Keratinocyte (primary cell): ENCODE data around the gene CTNNBL1. TPM values are rescaled to one million over a fixed set of nuclear protein-coding genes. Genes with fewer than 3 reads are reported as not detected.

ENCODE experiments used
- DNase-seq: peaks from one replicate; pipeline ENCODE4 v3.0.0-alpha.2; 2011; ENCODE audit warnings: low read depth, missing footprints, low spot score
- FAIRE-seq: peaks from 2 replicates; lab custom pipeline; 2011; peaks lifted over from hg19 to GRCh38; lab: Jason Lieb, UNC
- H2AFZ ChIP-seq: 2 replicates; pipeline ENCODE4 v1.6.0; 2012; ENCODE audit warnings: low read length, control low read depth, inconsistent platforms; ENCODE audit not compliant: control insufficient read depth
- H3K27ac ChIP-seq: 2 replicates; pipeline ENCODE4 v1.5.1; 2011; ENCODE audit warnings: low read length; ENCODE audit not compliant: control insufficient read depth, insufficient read depth
- H3K27me3 ChIP-seq: 3 replicates; pipeline ENCODE4 v1.6.0; 2011; ENCODE audit warnings: low read length; ENCODE audit not compliant: control insufficient read depth, insufficient read depth; ENCODE audit errors: extremely low read depth
- H3K36me3 ChIP-seq, 2 experiments: 2 replicates in 1 of 2; 3 replicates in 1 of 2; pipeline ENCODE4 v1.5.1; 2011; ENCODE audit warnings: low read length in 2 of 2, mild to moderate bottlenecking in 1 of 2; ENCODE audit not compliant: control insufficient read depth in 2 of 2, insufficient read depth in 2 of 2; ENCODE audit errors: extremely low read depth in 1 of 2
- H3K4me1 ChIP-seq: 3 replicates; pipeline ENCODE4 v1.5.1; 2011; ENCODE audit warnings: low read length; ENCODE audit not compliant: control insufficient read depth, insufficient read depth; ENCODE audit errors: extremely low read depth
- H3K4me2 ChIP-seq: 3 replicates; pipeline ENCODE4 v1.6.0; 2011; ENCODE audit warnings: low read depth, low read length; ENCODE audit not compliant: control insufficient read depth, insufficient read depth; ENCODE audit errors: extremely low read depth
- H3K4me3 ChIP-seq, 3 experiments: fragments of 200-600 bp in 1 of 3; sonication (generic) in 1 of 3; 2 replicates in 2 of 3; 3 replicates in 1 of 3; pipeline ENCODE4 v1.5.1; 2011 to 2016; ENCODE audit warnings: low read length in 3 of 3, mild to moderate bottlenecking in 3 of 3, control low read depth in 2 of 3, inconsistent platforms in 1 of 3, low read depth in 1 of 3, mixed read lengths in 1 of 3, mixed run types in 1 of 3, moderate library complexity in 1 of 3; ENCODE audit not compliant: control insufficient read depth in 2 of 3, insufficient read depth in 2 of 3; ENCODE audit errors: extremely low read depth in 1 of 3
- H3K79me2 ChIP-seq: 2 replicates; pipeline ENCODE4 v1.6.0; 2012; ENCODE audit warnings: low read length; ENCODE audit not compliant: control insufficient read depth, insufficient read depth
- H3K9ac ChIP-seq: 3 replicates; pipeline ENCODE4 v1.6.0; 2011; ENCODE audit warnings: low read length; ENCODE audit not compliant: control insufficient read depth, insufficient read depth; ENCODE audit errors: extremely low read depth
- H3K9me1 ChIP-seq: 3 replicates; pipeline ENCODE4 v1.6.0; 2011; ENCODE audit warnings: low read length; ENCODE audit not compliant: control insufficient read depth, insufficient read depth; ENCODE audit errors: extremely low read depth
- H3K9me3 ChIP-seq: 2 replicates; pipeline ENCODE4 v1.5.1; 2012; ENCODE audit warnings: low read depth, low read length; ENCODE audit not compliant: control insufficient read depth
- H4K20me1 ChIP-seq: 3 replicates; pipeline ENCODE4 v1.6.0; 2011; ENCODE audit warnings: low read length; ENCODE audit not compliant: control insufficient read depth, insufficient read depth; ENCODE audit errors: extremely low read depth
- EZH2 ChIP-seq: IDR thresholded peaks from one replicate; pipeline ENCODE4 v1.6.1; 2012; ENCODE audit warnings: inconsistent platforms, mild to moderate bottlenecking, low read length, moderate library complexity
- dilution Hi-C: fragments of 300-500 bp; cut with MboI; formaldehyde crosslinking; loops from one replicate; pipeline ENCODE4 v1.7.0; 2020; ENCODE audit warnings: low sequenced_read_pairs; ENCODE audit not compliant: extremely low pct_ligation_motif_present
- polyA plus RNA-seq, 5 experiments: library from polyadenylated mRNA; depleted of rRNA in 3 of 5; stranded (reverse) in 3 of 5; stranded (forward) in 1 of 5; unstranded in 1 of 5; fragments of >200 nt; gene quantifications; 1 replicate in 1 of 5; 2 replicates in 3 of 5; 3 replicates in 1 of 5; pipeline versions ENCODE4 v1.2.1 to v1.2.3, GENCODE V29; 2011 to 2012; ENCODE audit warnings: missing spikeins in 2 of 5, low read depth in 1 of 5, low replicate concordance in 1 of 5
- TF ChIP-seq, protein P1 (sequence below), 3 experiments: IDR thresholded peaks in 1 of 3; conservative IDR thresholded peaks in 1 of 3; optimal IDR thresholded peaks in 1 of 3; 2 replicates in 2 of 3; 3 replicates in 1 of 3; pipeline versions ENCODE3 to v1.5.1; 2011; ENCODE audit warnings: low read length in 3 of 3, mild to moderate bottlenecking in 3 of 3, moderate library complexity in 2 of 3, control low read depth in 1 of 3, inconsistent platforms in 1 of 3; ENCODE audit not compliant: insufficient read depth in 2 of 3; ENCODE audit errors: extremely low read depth in 1 of 3

The CTNNBL1 gene
- polyA plus RNA-seq, 1 donor (not counting 4 experiments of a cell fraction or from before 2014, with no cell fraction given): 37.0 TPM

GRCh38 chr20:37702403-37703034 lies 8.7 kb downstream of the CTNNBL1 start:
- Histone ChIP-seq H3K4me3 (no peak overlapping the region), H3K9me1 (no peaks in the 10 kb centered on the region), H3K36me3 (peaks cover 0 to 2% of the 10 kb centered on the region in 2 experiments), H3K27ac (no peak overlapping the region), H3K9me3 (no peaks in the 10 kb centered on the region), H3K9ac (no peak overlapping the region), H3K27me3 (no peaks in the 10 kb centered on the region), H4K20me1 (peaks cover 4% of the 10 kb centered on the region), H3K4me2 (no peak overlapping the region), H3K4me1 (no peaks in the 10 kb centered on the region), H3K79me2 (peaks cover 66% of the 10 kb centered on the region), H2AFZ (no peak overlapping the region)
- dilution Hi-C loops: no loop called here
- TF ChIP-seq EZH2: no peak
- FAIRE-seq (no peak), DNase-seq (no peak)

DNA sequence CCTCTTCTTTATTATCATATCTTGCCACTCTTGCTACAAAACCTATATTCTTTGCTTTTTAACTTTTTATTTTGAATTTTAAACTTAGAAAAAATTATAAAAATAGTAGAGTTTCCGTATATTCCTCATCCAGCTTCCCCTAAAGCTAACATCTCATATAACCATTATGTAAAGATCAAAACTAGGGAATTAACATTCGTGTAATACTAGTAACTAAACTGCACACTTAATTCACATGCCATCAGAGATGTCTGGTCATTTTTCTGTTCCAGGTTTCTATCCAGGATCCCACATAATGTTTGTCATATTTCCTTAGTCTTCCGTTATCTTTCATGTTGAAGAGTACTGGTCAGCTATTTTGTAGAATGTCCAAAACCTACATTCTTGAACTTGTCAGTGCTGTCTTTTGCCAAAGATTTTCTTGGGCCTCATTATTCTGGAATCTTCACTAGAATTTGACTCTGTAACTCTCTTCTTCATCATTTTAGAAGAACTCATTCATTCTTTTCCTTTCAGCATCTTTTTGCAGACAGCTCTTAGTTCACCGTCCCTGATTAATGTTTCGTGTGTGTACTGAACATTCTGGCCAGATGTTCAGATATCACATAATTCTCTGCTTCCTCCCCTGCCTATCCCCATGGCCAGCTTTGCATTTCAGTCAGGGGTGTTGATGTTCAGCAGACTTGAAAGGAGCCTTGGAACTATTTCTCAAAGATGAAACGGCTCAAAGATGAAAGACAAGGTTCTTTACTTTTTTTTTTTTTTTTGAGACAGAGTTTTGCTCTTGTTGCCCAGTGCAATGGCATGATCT lies 9.4 kb downstream of the CTNNBL1 start:
- Histone ChIP-seq H3K9me3 (no peaks in the 10 kb centered on the region), H3K36me3 (peaks cover 0 to 2% of the 10 kb centered on the region in 2 experiments), H4K20me1 (peaks cover 4% of the 10 kb centered on the region), H3K79me2 (peaks cover 64% of the 10 kb centered on the region), H3K27me3 (no peaks in the 10 kb centered on the region), H3K4me2 (no peak overlapping the region), H3K4me3 (no peak overlapping the region), H3K9me1 (no peaks in the 10 kb centered on the region), H3K27ac (no peak overlapping the region), H3K9ac (no peak overlapping the region), H3K4me1 (no peaks in the 10 kb centered on the region), H2AFZ (no peak overlapping the region)
- no peak for TF ChIP-seq EZH2
- TF ChIP-seq, protein P1, sequence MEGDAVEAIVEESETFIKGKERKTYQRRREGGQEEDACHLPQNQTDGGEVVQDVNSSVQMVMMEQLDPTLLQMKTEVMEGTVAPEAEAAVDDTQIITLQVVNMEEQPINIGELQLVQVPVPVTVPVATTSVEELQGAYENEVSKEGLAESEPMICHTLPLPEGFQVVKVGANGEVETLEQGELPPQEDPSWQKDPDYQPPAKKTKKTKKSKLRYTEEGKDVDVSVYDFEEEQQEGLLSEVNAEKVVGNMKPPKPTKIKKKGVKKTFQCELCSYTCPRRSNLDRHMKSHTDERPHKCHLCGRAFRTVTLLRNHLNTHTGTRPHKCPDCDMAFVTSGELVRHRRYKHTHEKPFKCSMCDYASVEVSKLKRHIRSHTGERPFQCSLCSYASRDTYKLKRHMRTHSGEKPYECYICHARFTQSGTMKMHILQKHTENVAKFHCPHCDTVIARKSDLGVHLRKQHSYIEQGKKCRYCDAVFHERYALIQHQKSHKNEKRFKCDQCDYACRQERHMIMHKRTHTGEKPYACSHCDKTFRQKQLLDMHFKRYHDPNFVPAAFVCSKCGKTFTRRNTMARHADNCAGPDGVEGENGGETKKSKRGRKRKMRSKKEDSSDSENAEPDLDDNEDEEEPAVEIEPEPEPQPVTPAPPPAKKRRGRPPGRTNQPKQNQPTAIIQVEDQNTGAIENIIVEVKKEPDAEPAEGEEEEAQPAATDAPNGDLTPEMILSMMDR (optimal IDR thresholded peaks at IDR 0.05 in 1 of 3, IDR thresholded peaks at IDR 0.05 in 1 of 3, conservative IDR thresholded peaks at IDR 0.05 in 1 of 3; ENCODE audit: extremely low read depth in 1 of 3, insufficient read depth in 2 of 3, low read length in 3 of 3): no peak
- FAIRE-seq (no peak), DNase-seq (no peak)
- dilution Hi-C loops: no loop called here
